HepG2 (cell line): ENCODE data around the gene DNAJC11. TPM values are rescaled to one million over a fixed set of nuclear protein-coding genes. Genes with fewer than 3 reads are reported as not detected.

ENCODE experiments used
- AKAP8 ChIP-seq: sonication (generic); formaldehyde crosslinking; IDR thresholded peaks from 2 replicates; pipeline ENCODE4 v1.5.1; 2020; ENCODE audit warnings: mild to moderate bottlenecking, missing genetic modification reagents
- ARNTL ChIP-seq: sonication (generic); formaldehyde crosslinking; IDR thresholded peaks from 2 replicates; pipeline ENCODE4 v1.4.0; 2020; ENCODE audit warnings: mild to moderate bottlenecking, missing genetic modification reagents
- BCLAF1 ChIP-seq: fragments of 450-650 bp; IDR thresholded peaks from 2 replicates; pipeline ENCODE4 v1.6.1; 2017; ENCODE audit warnings: mild to moderate bottlenecking
- FLYWCH1 ChIP-seq: sonication (generic); formaldehyde crosslinking; IDR thresholded peaks from 2 replicates; pipeline ENCODE4 v1.8.1; 2023; ENCODE audit warnings: mild to moderate bottlenecking, missing genetic modification reagents
- FOXK1 ChIP-seq: sonication (generic); formaldehyde crosslinking; IDR thresholded peaks from 2 replicates; pipeline ENCODE4 v1.4.0; 2020; ENCODE audit warnings: low read depth, missing genetic modification reagents, borderline replicate concordance
- GMEB1 ChIP-seq: sonication (generic); formaldehyde crosslinking; IDR thresholded peaks from 2 replicates; pipeline ENCODE4 v1.5.1; 2020; ENCODE audit warnings: missing genetic modification reagents, mild to moderate bottlenecking, borderline replicate concordance
- HIC2 ChIP-seq: sonication (generic); formaldehyde crosslinking; IDR thresholded peaks from 2 replicates; pipeline ENCODE4 v1.9.0; 2022; ENCODE audit warnings: low read depth, missing genetic modification reagents
- KDM3A ChIP-seq: IDR thresholded peaks from 2 replicates; pipeline ENCODE4 v1.6.1; 2018; ENCODE audit warnings: low read depth, missing compliant biosample characterization
- NKX3-1 ChIP-seq: sonication (generic); formaldehyde crosslinking; IDR thresholded peaks from 2 replicates; pipeline ENCODE4 v1.5.0; 2020; ENCODE audit warnings: missing genetic modification reagents
- SKI ChIP-seq: fragments of 450-650 bp; IDR thresholded peaks from one replicate; pipeline ENCODE4 v1.6.1; 2018; ENCODE audit warnings: mild to moderate bottlenecking; ENCODE audit not compliant: partially characterized antibody
- STAT5B ChIP-seq: sonication (generic); formaldehyde crosslinking; IDR thresholded peaks from 2 replicates; pipeline ENCODE4 v1.4.0; 2020; ENCODE audit warnings: missing genetic modification reagents
- ZBTB37 ChIP-seq: sonication (generic); formaldehyde crosslinking; IDR thresholded peaks from 2 replicates; pipeline ENCODE4 v1.4.0; 2020; ENCODE audit warnings: mild to moderate bottlenecking, missing genetic modification reagents
- ZBTB4 ChIP-seq: sonication (generic); formaldehyde crosslinking; IDR thresholded peaks from 2 replicates; pipeline ENCODE4 v1.4.0; 2020; ENCODE audit warnings: missing genetic modification reagents, mild to moderate bottlenecking, borderline replicate concordance
- ZMYM3 ChIP-seq: sonication (generic); formaldehyde crosslinking; IDR thresholded peaks from 2 replicates; pipeline ENCODE4 v1.5.1; 2020; ENCODE audit warnings: mild to moderate bottlenecking, missing genetic modification reagents
- ZNF414 ChIP-seq: sonication (generic); formaldehyde crosslinking; IDR thresholded peaks from 2 replicates; pipeline ENCODE4 v1.5.0; 2020; ENCODE audit warnings: missing genetic modification reagents
- ZNF589 ChIP-seq: sonication (generic); formaldehyde crosslinking; conservative IDR thresholded peaks from 2 replicates; pipeline ENCODE4 v1.8.0; 2022; ENCODE audit warnings: mild to moderate bottlenecking, moderate library complexity, missing genetic modification reagents
- polyA plus RNA-seq, 8 experiments: library from polyadenylated mRNA; depleted of rRNA in 3 of 8; stranded (reverse) in 7 of 8; unstranded in 1 of 8; fragments of >200 nt; fragmentation: Illumina TruSeq in 4 of 8; extraction: Trizol in 4 of 8; gene quantifications; 2 replicates each; pipeline versions ENCODE4 v1.2.1 to v1.2.3, GENCODE V29; 2011 to 2016; ENCODE audit warnings: low read depth in 4 of 8, missing spikeins in 1 of 8, mixed read lengths in 1 of 8; ENCODE audit not compliant: insufficient read depth in 1 of 8
- total RNA-seq, 5 experiments: library from RNA; depleted of rRNA; stranded (reverse); fragments of >200 nt; fragmentation: Illumina TruSeq; extraction: Trizol; gene quantifications; 2 replicates each; pipeline ENCODE4 v1.2.3, GENCODE V29; 2016; ENCODE audit warnings: low read depth in 1 of 5

Gene DNAJC11
- total and polyA plus RNA-seq, 2 of the 13 experiments (the other 11 are each of a cell fraction or from before 2014, with no cell fraction given): 25.1 to 47.6 TPM

GRCh38 chr1:6603915-6604558 lies 97.6 kb downstream of the DNAJC11 start (continued):
- TF ChIP-seq ARNTL (CRISPR knock-in tag): no peak
- no peak for TF ChIP-seq BCLAF1
- TF ChIP-seq ZNF589 (CRISPR knock-in tag): no peak
- TF ChIP-seq FOXK1: peak; percentile 36; the same call in 1 of the 2 replicates
- no peak; the same call in 1 of the 2 replicates for TF ChIP-seq NKX3-1
- TF ChIP-seq ZNF414 (CRISPR knock-in tag): no peak; the same call in 1 of the 2 replicates
- TF ChIP-seq ZMYM3 (CRISPR knock-in tag): no peak
- no peak for TF ChIP-seq FLYWCH1 (CRISPR knock-in tag)
- TF ChIP-seq SKI: no peak
- 0 out of 2 replicates have a peak, but pooled peaks have one; percentile 25 for TF ChIP-seq GMEB1 (CRISPR knock-in tag)
- TF ChIP-seq KDM3A (CRISPR knock-in tag): no peak
- TF ChIP-seq AKAP8: no peak
- TF ChIP-seq ZBTB37 (CRISPR knock-in tag): no peak
- no peak for TF ChIP-seq HIC2
- no peak for TF ChIP-seq ZBTB4
- 0 out of 2 replicates have a peak, but pooled peaks have one; percentile 36 for TF ChIP-seq STAT5B (CRISPR knock-in tag)
